ENCODE results near the gene CLEC2D.

GRCh38 chr12:9634177-9634803 lies 35.2 kb upstream of the CLEC2D start:
- TF ChIP-seq CTCF (conservative IDR thresholded peaks at IDR 0.05) (peak; percentile 90), EZH2 (IDR thresholded peaks at IDR 0.05; ENCODE audit: low read depth) (no peak)

Measured in PC-9 (cell line).